ENCODE measurements around the gene PSMG1. TPM values are rescaled to one million over a fixed set of nuclear protein-coding genes. Genes with fewer than 3 reads are reported as not detected.

The PSMG1 gene
- polyA plus RNA-seq, 1 of the 3 experiments (the other 2 are of a cell fraction): 39.6 TPM

DNA sequence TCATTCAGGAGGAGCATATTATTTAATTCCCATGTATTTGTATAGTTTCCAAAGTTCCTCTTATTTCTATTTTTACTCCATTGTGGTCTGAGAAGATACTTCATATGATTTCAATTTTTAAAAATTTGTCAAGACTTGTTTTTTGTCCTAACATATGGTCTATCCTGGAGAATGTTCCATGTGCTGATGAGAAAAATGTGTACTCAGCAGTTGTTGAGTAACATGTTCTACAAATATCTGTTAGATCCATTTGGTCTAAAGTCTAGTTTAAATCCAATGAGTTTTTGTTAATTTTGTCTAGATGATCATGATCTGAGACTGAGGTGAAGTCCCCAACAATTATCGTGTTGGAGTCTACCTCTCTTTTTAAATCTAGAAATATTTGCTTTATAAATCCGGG is 14.5 kb downstream of the PSMG1 start:
- no peaks in the 10 kb centered on the region for H3F3A ChIP-seq (replicated peaks; ENCODE audit: insufficient read depth)
- H3K4me3 ChIP-seq (ENCODE audit: low read depth in 2 of 2, low read length in 1 of 2): no peak overlapping the region
- H3K27ac ChIP-seq (ENCODE audit: low read depth in 2 of 2, low read length in 1 of 2): no peak overlapping the region
- H3K36me3 ChIP-seq (replicated peaks in 1 of 2; ENCODE audit: control insufficient read depth in 1 of 2, insufficient read depth in 2 of 2, low read length in 1 of 2): peaks cover 15 to 17% of the 10 kb centered on the region in 2 experiments
- H4K20me1 ChIP-seq (ENCODE audit: insufficient read depth): no peaks in the 10 kb centered on the region
- H3K27me3 ChIP-seq (ENCODE audit: insufficient read depth): no peaks in the 10 kb centered on the region
- no peak for DNase-seq
- no peaks in the 10 kb centered on the region for H3K4me1 ChIP-seq (ENCODE audit: control insufficient read depth in 1 of 2, insufficient read depth in 2 of 2, low read depth in 1 of 2, low read length in 1 of 2)
- TF ChIP-seq, protein P1, sequence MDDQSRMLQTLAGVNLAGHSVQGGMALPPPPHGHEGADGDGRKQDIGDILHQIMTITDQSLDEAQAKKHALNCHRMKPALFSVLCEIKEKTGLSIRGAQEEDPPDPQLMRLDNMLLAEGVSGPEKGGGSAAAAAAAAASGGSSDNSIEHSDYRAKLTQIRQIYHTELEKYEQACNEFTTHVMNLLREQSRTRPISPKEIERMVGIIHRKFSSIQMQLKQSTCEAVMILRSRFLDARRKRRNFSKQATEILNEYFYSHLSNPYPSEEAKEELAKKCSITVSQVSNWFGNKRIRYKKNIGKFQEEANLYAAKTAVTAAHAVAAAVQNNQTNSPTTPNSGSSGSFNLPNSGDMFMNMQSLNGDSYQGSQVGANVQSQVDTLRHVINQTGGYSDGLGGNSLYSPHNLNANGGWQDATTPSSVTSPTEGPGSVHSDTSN (IDR thresholded peaks at IDR 0.05): no peak
- TF ChIP-seq FOXM1 (IDR thresholded peaks at IDR 0.05; ENCODE audit: low read depth): no peak
- no peak for TF ChIP-seq EP300 (IDR thresholded peaks at IDR 0.05; ENCODE audit: borderline replicate concordance in 1 of 2, low read depth in 1 of 2, low read length in 1 of 2)
- no peak for TF ChIP-seq JUND (IDR thresholded peaks at IDR 0.05)
- TF ChIP-seq RCOR1 (IDR thresholded peaks at IDR 0.05; ENCODE audit: low read length): no peak
- TF ChIP-seq TEAD4 (IDR thresholded peaks at IDR 0.05; ENCODE audit: borderline replicate concordance, insufficient read depth): no peak
- no peak for TF ChIP-seq NRF1 (IDR thresholded peaks at IDR 0.05; ENCODE audit: low read depth, low read length)
- TF ChIP-seq SIN3A (IDR thresholded peaks at IDR 0.05; ENCODE audit: borderline replicate concordance, low read depth, low read length): no peak
- no peak for TF ChIP-seq MXI1 (IDR thresholded peaks at IDR 0.05; ENCODE audit: low read depth, low read length)
- no peak for TF ChIP-seq POLR2AphosphoS5 (IDR thresholded peaks at IDR 0.05; ENCODE audit: low read depth, low read length)
- TF ChIP-seq RAD21 (IDR thresholded peaks at IDR 0.05; ENCODE audit: low read length): no peak
- no peak overlapping the region for H2AFZ ChIP-seq (ENCODE audit: low read depth)
- WGBS (ENCODE audit: low lambda C conversion rate): 92% methylated on average over 2 of the region's 2 CpGs
- H3K79me2 ChIP-seq (ENCODE audit: insufficient read depth): no peaks in the 10 kb centered on the region
- H3K9ac ChIP-seq: no peak overlapping the region
- no peaks in the 10 kb centered on the region for H3K9me3 ChIP-seq
- no peaks in the 10 kb centered on the region for H3K9me2 ChIP-seq
- no peak overlapping the region for H3K4me2 ChIP-seq
- ChIA-PET POLR2A (no interaction called here), CTCF (no interaction called here)

DNA sequence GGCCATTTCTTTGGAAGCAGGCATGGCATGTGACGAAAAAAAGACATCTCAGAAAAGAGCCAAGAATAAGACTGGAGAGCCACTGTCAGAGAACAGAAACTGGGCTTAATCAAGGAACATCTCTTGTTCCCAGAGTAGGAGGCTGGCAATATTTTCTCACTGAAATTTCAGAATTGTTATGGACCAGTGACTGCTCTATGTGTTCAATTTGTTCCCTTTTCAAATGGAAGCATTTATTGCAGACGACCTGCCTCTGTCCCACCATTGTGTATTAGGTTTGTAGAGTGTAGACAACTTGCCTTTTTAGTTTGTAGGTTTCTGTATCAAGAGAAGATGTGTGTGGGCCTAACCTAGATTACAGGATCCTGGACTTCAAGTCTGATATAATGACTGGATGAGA is 18.7 kb downstream of the PSMG1 start:
- Histone ChIP-seq H4K20me1 (ENCODE audit: insufficient read depth) (no peaks in the 10 kb centered on the region), H3K27me3 (ENCODE audit: insufficient read depth) (no peaks in the 10 kb centered on the region), H3F3A (replicated peaks; ENCODE audit: insufficient read depth) (no peaks in the 10 kb centered on the region), H3K9ac (no peak overlapping the region), H3K4me1 (ENCODE audit: control insufficient read depth in 1 of 2, insufficient read depth in 2 of 2, low read depth in 1 of 2, low read length in 1 of 2) (no peaks in the 10 kb centered on the region), H3K36me3 (replicated peaks in 1 of 2; ENCODE audit: control insufficient read depth in 1 of 2, insufficient read depth in 2 of 2, low read length in 1 of 2) (peaks cover 3 to 5% of the 10 kb centered on the region in 2 experiments), H3K4me2 (no peak overlapping the region), H3K27ac (ENCODE audit: low read depth in 2 of 2, low read length in 1 of 2) (no peak overlapping the region), H3K9me2 (no peaks in the 10 kb centered on the region), H3K79me2 (ENCODE audit: insufficient read depth) (no peaks in the 10 kb centered on the region), H2AFZ (ENCODE audit: low read depth) (no peak overlapping the region), H3K4me3 (ENCODE audit: low read depth in 2 of 2, low read length in 1 of 2) (no peak overlapping the region), H3K9me3 (no peaks in the 10 kb centered on the region)
- POLR2A ChIA-PET: no interaction called here
- 48% methylated on average over 2 of the region's 2 CpGs for WGBS (ENCODE audit: low lambda C conversion rate)
- DNase-seq: no peak
- TF ChIP-seq, protein P2, sequence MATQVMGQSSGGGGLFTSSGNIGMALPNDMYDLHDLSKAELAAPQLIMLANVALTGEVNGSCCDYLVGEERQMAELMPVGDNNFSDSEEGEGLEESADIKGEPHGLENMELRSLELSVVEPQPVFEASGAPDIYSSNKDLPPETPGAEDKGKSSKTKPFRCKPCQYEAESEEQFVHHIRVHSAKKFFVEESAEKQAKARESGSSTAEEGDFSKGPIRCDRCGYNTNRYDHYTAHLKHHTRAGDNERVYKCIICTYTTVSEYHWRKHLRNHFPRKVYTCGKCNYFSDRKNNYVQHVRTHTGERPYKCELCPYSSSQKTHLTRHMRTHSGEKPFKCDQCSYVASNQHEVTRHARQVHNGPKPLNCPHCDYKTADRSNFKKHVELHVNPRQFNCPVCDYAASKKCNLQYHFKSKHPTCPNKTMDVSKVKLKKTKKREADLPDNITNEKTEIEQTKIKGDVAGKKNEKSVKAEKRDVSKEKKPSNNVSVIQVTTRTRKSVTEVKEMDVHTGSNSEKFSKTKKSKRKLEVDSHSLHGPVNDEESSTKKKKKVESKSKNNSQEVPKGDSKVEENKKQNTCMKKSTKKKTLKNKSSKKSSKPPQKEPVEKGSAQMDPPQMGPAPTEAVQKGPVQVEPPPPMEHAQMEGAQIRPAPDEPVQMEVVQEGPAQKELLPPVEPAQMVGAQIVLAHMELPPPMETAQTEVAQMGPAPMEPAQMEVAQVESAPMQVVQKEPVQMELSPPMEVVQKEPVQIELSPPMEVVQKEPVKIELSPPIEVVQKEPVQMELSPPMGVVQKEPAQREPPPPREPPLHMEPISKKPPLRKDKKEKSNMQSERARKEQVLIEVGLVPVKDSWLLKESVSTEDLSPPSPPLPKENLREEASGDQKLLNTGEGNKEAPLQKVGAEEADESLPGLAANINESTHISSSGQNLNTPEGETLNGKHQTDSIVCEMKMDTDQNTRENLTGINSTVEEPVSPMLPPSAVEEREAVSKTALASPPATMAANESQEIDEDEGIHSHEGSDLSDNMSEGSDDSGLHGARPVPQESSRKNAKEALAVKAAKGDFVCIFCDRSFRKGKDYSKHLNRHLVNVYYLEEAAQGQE (IDR thresholded peaks at IDR 0.05; ENCODE audit: low read depth, low read length): no peak
- TF ChIP-seq, protein P3, sequence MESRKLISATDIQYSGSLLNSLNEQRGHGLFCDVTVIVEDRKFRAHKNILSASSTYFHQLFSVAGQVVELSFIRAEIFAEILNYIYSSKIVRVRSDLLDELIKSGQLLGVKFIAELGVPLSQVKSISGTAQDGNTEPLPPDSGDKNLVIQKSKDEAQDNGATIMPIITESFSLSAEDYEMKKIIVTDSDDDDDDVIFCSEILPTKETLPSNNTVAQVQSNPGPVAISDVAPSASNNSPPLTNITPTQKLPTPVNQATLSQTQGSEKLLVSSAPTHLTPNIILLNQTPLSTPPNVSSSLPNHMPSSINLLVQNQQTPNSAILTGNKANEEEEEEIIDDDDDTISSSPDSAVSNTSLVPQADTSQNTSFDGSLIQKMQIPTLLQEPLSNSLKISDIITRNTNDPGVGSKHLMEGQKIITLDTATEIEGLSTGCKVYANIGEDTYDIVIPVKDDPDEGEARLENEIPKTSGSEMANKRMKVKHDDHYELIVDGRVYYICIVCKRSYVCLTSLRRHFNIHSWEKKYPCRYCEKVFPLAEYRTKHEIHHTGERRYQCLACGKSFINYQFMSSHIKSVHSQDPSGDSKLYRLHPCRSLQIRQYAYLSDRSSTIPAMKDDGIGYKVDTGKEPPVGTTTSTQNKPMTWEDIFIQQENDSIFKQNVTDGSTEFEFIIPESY (IDR thresholded peaks at IDR 0.05; ENCODE audit: borderline replicate concordance, low read depth): no peak
- TF ChIP-seq RAD21 (IDR thresholded peaks at IDR 0.05; ENCODE audit: low read length) (no peak), NRF1 (IDR thresholded peaks at IDR 0.05; ENCODE audit: low read depth, low read length) (no peak), RFX5 (IDR thresholded peaks at IDR 0.05; ENCODE audit: low read length) (no peak), FOSL2 (IDR thresholded peaks at IDR 0.05; ENCODE audit: borderline replicate concordance, low read depth) (no peak), EZH2phosphoT487 (IDR thresholded peaks at IDR 0.05; ENCODE audit: borderline replicate concordance, low read depth) (no peak), JUND (IDR thresholded peaks at IDR 0.05) (no peak), MXI1 (IDR thresholded peaks at IDR 0.05; ENCODE audit: low read depth, low read length) (no peak), EP300 (IDR thresholded peaks at IDR 0.05; ENCODE audit: borderline replicate concordance in 1 of 2, low read depth in 1 of 2, low read length in 1 of 2) (no peak), TCF12 (IDR thresholded peaks at IDR 0.05) (no peak), CHD2 (IDR thresholded peaks at IDR 0.05; ENCODE audit: low read length, partially characterized antibody) (no peak), POLR2AphosphoS5 (IDR thresholded peaks at IDR 0.05; ENCODE audit: low read depth, low read length) (no peak), RXRA (IDR thresholded peaks at IDR 0.05; ENCODE audit: borderline replicate concordance, low read depth) (no peak)
- TF ChIP-seq, protein P1 (IDR thresholded peaks at IDR 0.05): no peak
- CTCF ChIA-PET: no interaction called here

Data from SK-N-SH (cell line).